OCI-LY1 (cell line): ENCODE data around the gene TAS2R60.
"Not testable (repeated sequence)": the region's sequence is repeated elsewhere in the genome, so short reads cannot be mapped to it uniquely, and the experiment has no call there.

Experiments used
- H2AFZ ChIP-seq: fragments of 200-600 bp; sonication (generic), shearing (Covaris generic); 2 replicates; pipeline ENCODE4 v1.6.0; 2014; ENCODE audit warnings: antibody characterized with exemption, mild to moderate bottlenecking, low read length
- H3F3A ChIP-seq: fragments of 200-600 bp; sonication (generic), shearing (Covaris generic); 2 replicates; pipeline ENCODE4 v1.6.0; 2014; ENCODE audit warnings: mild to moderate bottlenecking, antibody characterized with exemption, low read length, moderate library complexity; ENCODE audit not compliant: insufficient read depth
- H3K27ac ChIP-seq: fragments of 200-600 bp; sonication (generic); 2 replicates; pipeline ENCODE4 v1.5.1; 2014; ENCODE audit warnings: low read length, mixed run types, mild to moderate bottlenecking, low read depth; ENCODE audit not compliant: poor library complexity, severe bottlenecking
- H3K27me3 ChIP-seq: fragments of 200-600 bp; sonication (generic); 2 replicates; pipeline ENCODE4 v1.6.0; 2014; ENCODE audit warnings: antibody characterized with exemption, mild to moderate bottlenecking, low read length, moderate library complexity; ENCODE audit not compliant: insufficient read depth
- H3K36me3 ChIP-seq: fragments of 200-600 bp; sonication (generic); 2 replicates; pipeline ENCODE4 v1.6.1; 2014; ENCODE audit warnings: mild to moderate bottlenecking, antibody characterized with exemption, low read length, moderate library complexity, mixed read lengths; ENCODE audit not compliant: insufficient read depth
- H3K4me1 ChIP-seq: fragments of 200-600 bp; sonication (generic); 2 replicates; pipeline ENCODE4 v1.5.1; 2014; ENCODE audit warnings: mild to moderate bottlenecking, low read length, moderate library complexity; ENCODE audit not compliant: insufficient read depth, severe bottlenecking
- H3K4me2 ChIP-seq: fragments of 200-600 bp; sonication (generic), shearing (Covaris generic); 2 replicates; pipeline ENCODE4 v1.6.1; 2014; ENCODE audit warnings: low read length
- H3K4me3 ChIP-seq: fragments of 200-600 bp; sonication (generic); 2 replicates; pipeline ENCODE4 v1.5.1; 2014; ENCODE audit warnings: low read length, low read depth, mild to moderate bottlenecking, mixed read lengths; ENCODE audit not compliant: poor library complexity, severe bottlenecking
- H3K79me2 ChIP-seq: fragments of 200-600 bp; shearing (Covaris generic); 2 replicates; pipeline ENCODE4 v1.6.1; 2016; ENCODE audit warnings: mixed run types, low read length, mixed read lengths; ENCODE audit not compliant: insufficient read depth
- H3K9ac ChIP-seq: fragments of 200-600 bp; sonication (generic), shearing (Covaris generic); 2 replicates; pipeline ENCODE4 v1.6.1; 2014; ENCODE audit warnings: mild to moderate bottlenecking, low read length, mixed read lengths
- H3K9me2 ChIP-seq: fragments of 200-600 bp; sonication (generic), shearing (Covaris generic); 2 replicates; pipeline ENCODE4 v1.6.1; 2014; ENCODE audit warnings: low read depth, mild to moderate bottlenecking, low read length, mixed read lengths
- H3K9me3 ChIP-seq: fragments of 200-600 bp; shearing (Covaris generic); 2 replicates; pipeline ENCODE4 v1.6.1; 2014; ENCODE audit warnings: low read length, mixed read lengths
- H4K20me1 ChIP-seq: fragments of 200-600 bp; sonication (generic), shearing (Covaris generic); 2 replicates; pipeline ENCODE4 v1.6.0; 2016; ENCODE audit warnings: mild to moderate bottlenecking, low read length; ENCODE audit not compliant: insufficient read depth
- EZH2 ChIP-seq: fragments of 200-600 bp; sonication (generic), shearing (Covaris generic); IDR thresholded peaks from 2 replicates; pipeline ENCODE4 v1.8.0; 2017; ENCODE audit warnings: borderline replicate concordance, mixed run types, mild to moderate bottlenecking, antibody characterized with exemption, low read length, moderate library complexity, mixed read lengths
- TF ChIP-seq, protein P1 (sequence below): fragments of 200-600 bp; sonication (generic), shearing (Covaris generic); IDR thresholded peaks from 2 replicates; pipeline ENCODE4 v1.5.1; 2017; ENCODE audit warnings: mild to moderate bottlenecking, antibody characterized with exemption, low read length, moderate library complexity, mixed read lengths

Gene TAS2R60

DNA sequence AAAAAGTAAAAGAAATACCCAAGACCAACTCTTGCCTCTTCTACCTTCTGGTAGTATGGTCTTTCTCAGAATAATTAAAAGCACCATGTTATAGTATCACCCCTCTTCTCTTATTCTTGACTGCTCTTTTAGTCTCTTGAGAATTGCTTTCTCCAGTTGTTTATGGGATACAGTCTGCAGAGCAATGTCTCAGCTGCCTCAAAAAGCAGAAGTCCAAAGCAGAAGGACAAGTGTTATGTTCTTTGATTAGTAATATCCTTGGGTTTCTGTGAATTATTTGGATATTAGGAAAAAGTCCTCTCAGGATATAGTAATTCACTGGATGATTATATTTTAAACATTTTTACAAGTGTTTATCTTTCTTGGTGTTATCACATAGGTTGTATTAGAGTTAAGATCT lies 41.8 kb downstream of the TAS2R60 start:
- Histone ChIP-seq H3K36me3 (no peaks in the 10 kb centered on the region), H3K4me1 (no peaks in the 10 kb centered on the region), H3K9me2 (no peaks in the 10 kb centered on the region), H3K27ac (no peak overlapping the region), H3K4me2 (no peak overlapping the region), H2AFZ (no peak overlapping the region), H3F3A (no peaks in the 10 kb centered on the region), H4K20me1 (no peaks in the 10 kb centered on the region), H3K79me2 (no peaks in the 10 kb centered on the region), H3K9me3 (no peaks in the 10 kb centered on the region), H3K9ac (no peak overlapping the region), H3K4me3 (no peak overlapping the region), H3K27me3 (no peaks in the 10 kb centered on the region)
- no peak for TF ChIP-seq EZH2
- TF ChIP-seq, protein P1, sequence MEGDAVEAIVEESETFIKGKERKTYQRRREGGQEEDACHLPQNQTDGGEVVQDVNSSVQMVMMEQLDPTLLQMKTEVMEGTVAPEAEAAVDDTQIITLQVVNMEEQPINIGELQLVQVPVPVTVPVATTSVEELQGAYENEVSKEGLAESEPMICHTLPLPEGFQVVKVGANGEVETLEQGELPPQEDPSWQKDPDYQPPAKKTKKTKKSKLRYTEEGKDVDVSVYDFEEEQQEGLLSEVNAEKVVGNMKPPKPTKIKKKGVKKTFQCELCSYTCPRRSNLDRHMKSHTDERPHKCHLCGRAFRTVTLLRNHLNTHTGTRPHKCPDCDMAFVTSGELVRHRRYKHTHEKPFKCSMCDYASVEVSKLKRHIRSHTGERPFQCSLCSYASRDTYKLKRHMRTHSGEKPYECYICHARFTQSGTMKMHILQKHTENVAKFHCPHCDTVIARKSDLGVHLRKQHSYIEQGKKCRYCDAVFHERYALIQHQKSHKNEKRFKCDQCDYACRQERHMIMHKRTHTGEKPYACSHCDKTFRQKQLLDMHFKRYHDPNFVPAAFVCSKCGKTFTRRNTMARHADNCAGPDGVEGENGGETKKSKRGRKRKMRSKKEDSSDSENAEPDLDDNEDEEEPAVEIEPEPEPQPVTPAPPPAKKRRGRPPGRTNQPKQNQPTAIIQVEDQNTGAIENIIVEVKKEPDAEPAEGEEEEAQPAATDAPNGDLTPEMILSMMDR, result no peak

DNA sequence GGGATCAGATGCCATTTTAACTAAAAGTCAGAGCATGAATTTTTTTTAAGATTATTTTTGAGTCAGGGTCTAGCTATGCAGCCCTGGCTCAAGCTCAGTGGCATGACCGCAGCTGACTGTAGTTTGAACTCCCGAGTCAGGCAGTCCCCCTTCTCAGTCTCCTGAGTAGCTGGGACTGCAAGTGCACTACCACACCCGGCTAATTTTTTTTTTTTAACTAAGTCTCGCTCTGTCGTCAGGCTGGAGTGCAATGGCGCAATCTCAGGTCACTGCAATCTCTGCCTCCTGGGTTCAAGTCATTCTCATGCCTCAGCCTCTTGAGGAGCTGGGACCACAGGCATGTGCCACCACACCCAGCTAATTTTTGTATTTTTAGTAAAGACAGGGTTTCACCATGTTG lies 42.2 kb downstream of the TAS2R60 start:
- Histone ChIP-seq H3K9ac (no peak overlapping the region), H2AFZ (no peak overlapping the region), H3K4me2 (no peak overlapping the region), H3K4me3 (no peak overlapping the region), H3K4me1 (no peaks in the 10 kb centered on the region), H3K79me2 (no peaks in the 10 kb centered on the region), H4K20me1 (no peaks in the 10 kb centered on the region), H3K9me2 (no peaks in the 10 kb centered on the region), H3K36me3 (no peaks in the 10 kb centered on the region), H3F3A (no peaks in the 10 kb centered on the region), H3K9me3 (no peaks in the 10 kb centered on the region), H3K27me3 (no peaks in the 10 kb centered on the region), H3K27ac (no peak overlapping the region)
- TF ChIP-seq, protein P1, result no peak
- TF ChIP-seq EZH2, result no peak

DNA sequence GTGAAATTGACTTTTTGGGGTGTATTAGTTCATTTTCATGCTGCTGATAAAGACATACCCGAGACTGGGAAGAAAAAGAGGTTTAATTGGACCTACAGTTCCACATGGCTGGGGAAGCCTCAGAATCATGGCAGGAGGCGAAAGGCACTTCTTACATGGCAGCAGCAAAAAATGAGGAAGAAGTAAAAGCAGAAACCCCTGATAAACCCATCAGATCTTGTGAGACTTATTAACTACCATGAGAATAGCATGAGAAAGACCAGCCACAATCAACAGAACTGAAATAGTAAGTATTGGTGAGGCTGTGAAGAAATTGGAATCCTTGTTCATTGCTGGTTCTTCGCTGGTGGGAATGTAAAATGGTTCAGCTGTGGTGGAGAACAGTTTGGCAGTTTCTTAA lies 43.0 kb downstream of the TAS2R60 start:
- H4K20me1 ChIP-seq, H3K9me2 ChIP-seq, H3K27ac ChIP-seq, H3K36me3 ChIP-seq, H3F3A ChIP-seq, H3K4me3 ChIP-seq, H3K27me3 ChIP-seq, H3K79me2 ChIP-seq, H3K9me3 ChIP-seq, H2AFZ ChIP-seq, H3K9ac ChIP-seq, H3K4me2 ChIP-seq, H3K4me1 ChIP-seq: not testable (repeated sequence)

DNA sequence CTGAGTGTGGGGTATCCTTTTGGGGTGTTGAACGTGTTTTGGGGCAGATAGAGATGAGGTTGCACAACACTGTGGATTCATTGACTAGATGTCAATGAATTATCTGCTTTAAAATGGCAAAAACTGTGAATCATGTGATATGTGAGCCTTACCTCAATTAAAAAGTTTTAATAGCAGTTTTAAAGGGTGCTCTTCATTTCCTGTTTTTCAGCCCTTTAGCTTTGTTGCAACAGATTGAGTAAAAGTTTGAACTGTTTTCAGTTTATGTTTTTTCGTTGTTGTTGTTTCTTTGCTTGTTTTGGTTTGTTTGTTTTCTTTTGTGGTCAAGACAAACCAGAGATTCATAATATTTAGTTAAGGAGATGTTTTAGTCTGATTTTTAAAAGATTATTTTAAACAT lies 43.8 kb downstream of the TAS2R60 start:
- Histone ChIP-seq H3K4me3 (no peak overlapping the region), H4K20me1 (no peaks in the 10 kb centered on the region), H3K27me3 (no peaks in the 10 kb centered on the region), H3K4me2 (no peak overlapping the region), H3K9me2 (no peaks in the 10 kb centered on the region), H3K36me3 (no peaks in the 10 kb centered on the region), H3K9me3 (no peaks in the 10 kb centered on the region), H3K79me2 (no peaks in the 10 kb centered on the region), H3K9ac (no peak overlapping the region), H3F3A (no peaks in the 10 kb centered on the region), H3K27ac (no peak overlapping the region), H2AFZ (no peak overlapping the region), H3K4me1 (no peaks in the 10 kb centered on the region)
- TF ChIP-seq, protein P1, result no peak
- TF ChIP-seq EZH2, result no peak
